GM11168 (cell line): ENCODE data around the gene CIDEC.

Experiments used
- in situ Hi-C: fragments of 300-500 bp; cut with MboI; formaldehyde crosslinking; loops from one replicate; pipeline ENCODE4 v1.12.0; 2022; ENCODE audit warnings: low sequenced_read_pairs; ENCODE audit not compliant: unreplicated experiment

CIDEC gene

GRCh38 chr3:9818666-9819335, 61.3 kb downstream of the CIDEC start:
- in situ Hi-C loops = no loop called here

- in situ Hi-C loops = no loop called here
Measured at GRCh38 chr3:9817436-9817835, 62.6 kb downstream of the CIDEC start.
